GM12801 (cell line): ENCODE measurements around the gene OR52H1.

ENCODE experiments used
- CTCF ChIP-seq: IDR thresholded peaks from one replicate; pipeline ENCODE4 v1.5.1; 2011; ENCODE audit warnings: control low read depth; ENCODE audit not compliant: insufficient read length; ENCODE audit errors: extremely low read depth

Gene OR52H1

GRCh38 chr11:5580577-5580976, 32.2 kb upstream of the OR52H1 start, which contains the start of gene OR52B6:
Gene OR52B6 (plus strand): TSS chr11:5580877. CDS start chr11:5580877, 0 bp downstream.
- no peak for TF ChIP-seq CTCF

DNA sequence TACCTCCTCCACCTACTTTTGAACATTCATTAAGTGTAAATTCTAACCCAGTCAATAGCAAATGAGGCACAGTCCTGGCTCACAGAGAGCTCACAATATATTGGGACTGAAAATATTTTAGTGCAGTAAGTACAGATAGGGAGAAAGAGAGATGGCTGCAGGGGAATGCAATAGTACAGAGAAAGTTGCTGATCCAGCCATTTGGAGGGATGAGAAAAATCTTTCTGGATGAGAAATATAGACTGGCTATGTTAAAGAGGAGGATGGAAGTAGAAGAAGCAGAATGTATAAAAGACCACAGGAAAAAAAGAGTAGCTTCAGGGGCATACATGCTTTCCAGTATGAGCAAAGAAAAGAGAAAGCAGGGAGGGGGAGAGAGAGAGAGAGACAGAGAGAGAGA, 28.8 kb upstream of the OR52H1 start:
- no peak for TF ChIP-seq CTCF

DNA sequence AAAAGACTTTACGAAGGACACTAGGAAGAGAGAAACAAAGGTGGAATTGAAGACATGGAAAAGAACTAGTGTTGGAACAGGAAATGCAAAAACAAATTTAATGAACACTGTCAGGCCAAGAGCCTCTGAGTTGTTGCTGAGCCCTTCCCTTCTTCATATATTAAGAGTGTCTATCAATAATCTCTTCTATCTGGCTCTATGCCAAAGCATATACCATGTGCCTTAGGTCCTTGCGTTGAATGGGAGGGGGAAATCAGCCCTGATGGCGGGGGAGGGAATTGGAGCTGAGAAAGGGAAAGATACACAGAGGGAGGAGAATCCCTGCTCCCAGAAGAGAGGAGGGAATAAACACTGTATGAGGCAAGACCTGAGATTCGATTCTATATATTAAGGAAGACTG, 26.8 kb upstream of the OR52H1 start:
- no peak for TF ChIP-seq CTCF

- TF ChIP-seq CTCF: no peak
Observed at GRCh38 chr11:5574654-5575053, 26.3 kb upstream of the OR52H1 start.

DNA sequence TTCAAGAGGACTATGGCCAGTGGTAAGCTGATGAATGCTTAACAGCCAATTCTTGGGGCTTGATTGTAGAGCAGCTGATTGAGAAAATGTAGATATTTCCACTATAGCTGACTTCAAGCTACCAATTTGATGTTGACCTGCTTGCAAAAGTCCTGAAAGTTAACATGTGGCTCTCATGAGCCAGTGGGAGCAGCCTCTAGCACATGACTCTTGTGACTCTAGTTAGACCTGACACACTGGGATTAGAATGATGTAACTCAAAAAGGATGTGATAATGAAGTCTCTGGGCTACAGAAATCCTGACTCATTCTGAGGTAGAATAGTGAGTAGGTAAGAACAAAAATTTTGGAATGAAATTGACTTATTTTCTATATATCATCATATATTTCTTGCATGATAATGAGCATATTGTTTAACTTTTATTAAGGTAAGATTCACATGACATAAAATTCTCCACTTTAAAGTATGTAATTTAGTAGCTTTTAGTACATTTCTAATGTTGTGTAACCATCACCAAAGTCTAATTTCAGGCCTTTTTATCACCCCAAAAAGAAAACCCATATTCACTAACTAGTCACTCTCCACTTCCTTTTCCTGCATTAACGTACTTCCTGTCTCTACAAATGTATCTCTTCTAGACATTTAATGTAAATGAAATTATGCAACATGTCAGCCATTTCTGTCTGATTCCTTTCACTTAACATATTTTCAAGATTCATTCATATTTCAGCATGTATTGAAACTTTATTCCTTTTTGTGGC, 16.1 kb upstream of the OR52H1 start:
- no peak for TF ChIP-seq CTCF

- TF ChIP-seq CTCF: no peak
Observed at GRCh38 chr11:5557751-5558150, 9.4 kb upstream of the OR52H1 start.

- no peak for TF ChIP-seq CTCF
Observed at GRCh38 chr11:5556596-5557188, 8.4 kb upstream of the OR52H1 start.
